ENCODE data around the gene NSMCE4A.
"Not testable (repeated sequence)": the region's sequence is repeated elsewhere in the genome, so short reads cannot be mapped to it uniquely, and the experiment has no call there.

The NSMCE4A gene, protein sequence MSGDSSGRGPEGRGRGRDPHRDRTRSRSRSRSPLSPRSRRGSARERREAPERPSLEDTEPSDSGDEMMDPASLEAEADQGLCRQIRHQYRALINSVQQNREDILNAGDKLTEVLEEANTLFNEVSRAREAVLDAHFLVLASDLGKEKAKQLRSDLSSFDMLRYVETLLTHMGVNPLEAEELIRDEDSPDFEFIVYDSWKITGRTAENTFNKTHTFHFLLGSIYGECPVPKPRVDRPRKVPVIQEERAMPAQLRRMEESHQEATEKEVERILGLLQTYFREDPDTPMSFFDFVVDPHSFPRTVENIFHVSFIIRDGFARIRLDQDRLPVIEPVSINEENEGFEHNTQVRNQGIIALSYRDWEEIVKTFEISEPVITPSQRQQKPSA

GRCh38 chr10:121974535-121975294 lies at the start of gene NSMCE4A:
Gene NSMCE4A, minus strand, starts transcription at chr10:121975217. Its CDS starts 52 bp downstream, at chr10:121975165.
- DNase-seq = peak; percentile 84
- peak; percentile 87 for ATAC-seq

DNA sequence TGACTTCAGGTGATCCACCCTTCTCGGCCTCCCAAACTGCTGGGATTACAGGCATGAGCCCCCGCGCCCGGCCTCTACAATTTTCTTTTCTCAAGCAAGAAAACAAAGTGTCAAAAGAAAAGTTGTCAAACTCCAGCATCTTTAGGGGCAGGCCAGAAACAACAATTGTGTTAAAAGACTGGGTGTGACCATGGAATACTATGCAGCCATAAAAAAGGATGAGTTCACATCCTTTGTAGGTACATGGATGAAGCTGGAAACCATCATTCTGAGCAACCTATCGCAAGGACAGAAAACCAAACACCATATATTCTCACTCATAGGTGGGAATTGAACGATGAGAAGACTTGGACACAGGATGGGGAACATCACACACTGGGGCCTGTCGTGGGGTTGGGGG lies 48.2 kb upstream of the NSMCE4A start:
- DNase-seq, ATAC-seq: not testable (repeated sequence)

- DNase-seq (no peak), ATAC-seq (no peak)
Observed at GRCh38 chr10:122022276-122022675, 47.3 kb upstream of the NSMCE4A start.

GRCh38 chr10:122021828-122022227 lies 46.8 kb upstream of the NSMCE4A start:
- ATAC-seq = no peak
- DNase-seq = no peak

DNA sequence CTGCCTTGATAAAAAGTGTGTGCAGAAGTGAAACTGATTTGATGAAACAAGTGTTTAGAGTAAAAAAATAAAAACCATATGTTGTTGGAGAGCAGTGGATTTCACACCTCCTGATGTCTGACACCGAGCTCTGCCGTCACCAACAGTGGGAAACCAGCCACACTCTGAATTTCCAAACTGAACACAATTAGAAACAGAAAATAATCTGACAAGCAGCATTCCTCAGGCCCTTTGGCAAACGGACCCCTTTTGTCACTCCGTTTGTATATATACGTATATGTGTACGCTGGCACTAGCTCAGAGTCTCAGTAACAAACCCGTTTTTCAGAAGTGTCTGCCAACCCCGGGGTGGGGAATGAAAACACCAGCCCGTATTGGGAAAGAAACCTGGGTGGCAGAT lies 46.4 kb upstream of the NSMCE4A start:
- no peak for DNase-seq
- ATAC-seq = no peak

- ATAC-seq (no peak), DNase-seq (no peak)
Observed at GRCh38 chr10:122020226-122020625, 45.2 kb upstream of the NSMCE4A start.

- DNase-seq (no peak), ATAC-seq (no peak)
Observed at GRCh38 chr10:122019414-122019975, 44.5 kb upstream of the NSMCE4A start.

DNA sequence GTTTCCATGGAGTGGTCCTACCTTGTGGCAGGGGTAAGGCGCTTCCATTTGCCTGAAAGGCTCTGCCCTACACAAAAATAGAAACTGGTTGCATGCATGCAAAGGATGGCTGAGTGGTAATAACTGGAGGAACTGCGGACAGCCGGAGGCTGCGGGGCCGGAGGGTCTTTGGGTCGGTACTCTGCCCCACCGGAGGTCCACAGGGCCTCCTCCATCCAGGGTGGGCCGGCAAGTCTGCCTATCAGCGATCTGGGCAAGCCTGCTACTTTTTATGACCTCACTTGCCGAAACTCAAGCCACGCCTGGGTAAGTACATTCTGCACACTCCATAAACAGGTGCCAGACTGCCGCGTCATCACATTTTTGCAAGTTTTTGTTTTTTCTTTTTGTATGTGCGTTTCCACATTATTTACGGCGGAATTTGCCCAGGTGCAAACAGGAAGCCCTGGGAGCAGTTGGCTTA lies 44.0 kb upstream of the NSMCE4A start:
- DNase-seq (no peak), ATAC-seq (no peak)

- no peak for ATAC-seq
- DNase-seq = no peak
Observed at GRCh38 chr10:122018491-122018890, 43.5 kb upstream of the NSMCE4A start.

DNA sequence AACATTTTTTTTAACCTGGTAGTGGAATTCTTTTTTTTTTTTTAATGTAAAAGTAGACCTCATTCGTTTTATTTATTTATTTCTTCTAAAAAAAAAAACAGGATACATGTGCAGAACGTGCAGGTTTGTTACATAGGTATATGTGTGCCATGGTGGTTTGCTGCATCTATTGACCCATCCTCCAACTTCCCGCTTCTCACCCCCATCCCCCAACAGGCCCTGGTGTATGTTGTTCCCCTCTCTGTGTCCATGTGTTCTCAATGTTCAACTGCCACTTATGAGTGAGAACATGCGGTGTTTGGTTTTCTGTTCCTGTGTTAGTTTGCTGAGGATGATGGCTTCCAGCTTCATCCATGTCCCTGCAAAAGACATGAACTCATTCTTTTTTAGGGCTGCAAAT lies 42.9 kb upstream of the NSMCE4A start:
- ATAC-seq, DNase-seq: not testable (repeated sequence)

DNA sequence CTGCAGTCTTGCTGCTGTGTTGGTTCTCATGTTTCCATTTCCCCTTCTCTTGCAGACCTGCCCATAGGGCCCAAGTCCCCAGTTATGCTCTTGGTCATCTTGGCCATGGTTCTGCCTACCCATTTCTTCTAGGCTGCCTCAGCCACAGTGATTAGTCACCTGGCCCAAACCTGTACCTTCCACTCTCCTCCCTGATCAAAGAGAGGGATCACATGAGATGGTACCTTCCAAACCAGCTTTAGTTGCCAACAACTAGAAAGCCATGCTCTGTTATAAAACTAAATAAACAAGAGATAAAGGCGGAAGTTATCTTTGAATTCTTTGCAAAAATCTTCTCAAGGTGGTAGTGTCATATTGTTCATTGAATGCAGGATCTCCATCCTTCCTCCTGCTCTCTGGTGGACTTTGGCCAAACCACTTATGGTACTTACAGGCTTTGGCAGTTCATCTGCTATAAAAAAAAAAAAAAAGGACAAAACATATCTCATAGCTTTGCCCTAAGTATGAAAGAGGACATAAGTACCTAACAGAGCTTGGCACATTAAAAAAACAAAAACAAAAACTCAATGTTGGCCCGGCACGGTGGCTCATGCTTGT lies 39.7 kb upstream of the NSMCE4A start:
- ATAC-seq (no peak), DNase-seq (no peak)

DNA sequence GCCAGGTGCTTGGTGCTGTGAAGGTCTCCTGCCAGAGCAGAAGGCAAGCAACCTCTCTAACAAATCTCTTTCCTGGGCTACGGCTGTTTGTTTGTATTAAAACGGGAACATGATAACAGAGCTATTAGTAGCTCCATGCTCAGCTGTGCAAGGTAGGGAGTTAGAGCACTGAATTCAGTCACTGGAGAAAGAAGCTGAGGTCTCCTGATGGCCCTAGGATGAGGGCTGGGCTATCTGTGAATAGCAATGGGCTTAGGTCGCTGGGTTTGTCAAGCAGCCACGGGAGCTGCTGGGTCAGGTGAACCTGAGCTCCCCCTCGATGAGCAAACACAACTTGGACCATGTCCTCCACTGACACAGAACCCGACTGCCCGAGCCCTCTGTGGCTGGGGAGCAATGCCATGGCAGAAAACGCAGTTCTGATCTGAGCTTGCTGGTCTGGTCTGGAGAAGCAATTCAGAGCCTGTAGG lies 38.3 kb upstream of the NSMCE4A start:
- ATAC-seq = no peak

DNA sequence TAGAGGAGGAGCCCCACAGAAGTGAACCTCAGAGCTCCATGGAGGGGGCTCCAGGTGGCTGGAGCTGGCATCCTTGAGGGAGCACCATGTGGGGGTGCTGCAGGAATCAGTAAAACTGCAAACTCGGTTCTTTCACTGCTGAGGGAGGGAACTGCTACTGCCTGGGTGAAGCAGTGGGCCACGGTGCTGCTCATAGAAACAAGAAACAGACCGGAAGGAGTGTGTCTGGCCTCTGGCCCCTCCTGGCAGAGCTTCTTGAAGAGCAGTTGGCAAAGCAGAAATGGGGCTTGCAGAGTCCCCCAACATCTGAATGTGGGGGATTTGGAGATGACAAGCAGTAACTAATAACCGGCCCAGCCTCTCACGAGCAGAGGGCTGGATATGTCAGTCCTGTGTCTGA lies 37.7 kb upstream of the NSMCE4A start:
- no peak for ATAC-seq
- DNase-seq = no peak

More for the DNA sequence above, 38.3 kb upstream of the NSMCE4A start:
- no peak for DNase-seq

DNA sequence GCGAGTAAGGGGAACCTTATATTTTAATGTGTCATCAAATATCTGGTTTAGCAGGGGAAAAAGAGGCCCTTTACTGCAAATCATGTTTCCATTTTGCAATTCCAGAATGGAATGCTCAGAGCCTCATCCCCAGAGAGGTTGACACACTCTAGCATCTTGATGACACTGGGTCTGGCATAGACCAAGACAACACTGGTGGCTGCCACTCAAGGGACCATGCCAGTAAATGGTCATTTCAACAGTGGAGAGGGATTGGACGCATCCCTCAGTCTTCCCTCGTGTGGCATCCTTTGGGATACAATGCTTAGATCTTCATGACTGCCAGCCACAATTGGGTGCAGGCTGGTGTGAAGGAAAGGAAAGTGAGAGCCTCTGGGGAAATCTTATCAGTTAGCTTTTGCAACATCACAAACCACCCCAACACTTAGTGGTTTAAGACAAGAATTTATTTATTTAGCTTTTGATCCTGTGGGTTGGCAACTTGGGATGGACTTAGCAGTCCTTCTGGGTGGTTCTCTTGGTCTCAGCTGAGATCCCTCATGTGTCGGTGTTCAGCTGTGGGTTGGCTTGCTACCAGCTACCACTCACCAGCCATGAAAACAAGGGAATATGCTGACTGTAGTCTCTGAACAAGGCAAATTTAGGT lies 35.5 kb upstream of the NSMCE4A start:
- DNase-seq (no peak), ATAC-seq (no peak)

DNA sequence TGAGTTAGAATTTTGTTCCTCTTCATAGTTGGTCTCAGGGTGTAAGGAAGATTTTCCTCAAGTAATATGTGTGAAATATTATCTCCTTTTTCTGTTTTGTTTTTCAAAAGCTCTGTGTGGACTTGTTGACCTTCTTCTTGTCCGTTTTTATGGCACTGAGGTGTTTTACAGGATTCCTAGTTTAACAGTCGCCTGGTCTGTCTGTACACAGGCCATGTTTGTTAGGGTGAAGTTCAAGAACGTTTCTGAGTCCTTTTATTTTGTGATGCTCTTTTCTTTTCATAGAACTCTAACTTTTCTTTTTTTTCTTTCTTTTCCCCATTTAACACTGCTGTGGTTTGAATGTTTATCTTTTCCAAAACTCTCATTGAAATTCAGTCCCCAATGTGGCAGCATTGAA lies 32.4 kb upstream of the NSMCE4A start:
- DNase-seq (no peak), ATAC-seq (no peak)

DNA sequence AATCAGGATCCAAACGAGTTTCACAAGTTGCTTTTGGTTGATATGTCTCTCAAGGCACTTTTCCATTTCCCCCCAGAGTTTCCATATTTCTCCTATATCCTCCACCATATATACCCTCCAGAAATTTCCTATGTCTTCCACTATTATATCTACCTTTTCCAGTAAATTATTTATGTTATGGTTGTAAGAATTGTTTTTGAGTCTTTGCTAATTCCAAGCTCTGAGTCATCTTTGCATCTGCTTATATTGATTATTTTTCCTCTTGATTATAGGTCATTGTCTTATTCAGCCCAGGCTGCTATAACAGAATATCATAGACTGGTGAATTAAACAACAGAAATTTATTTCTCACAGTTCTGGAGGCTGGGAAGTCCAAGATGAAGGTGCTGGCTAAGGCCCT lies 26.7 kb upstream of the NSMCE4A start:
- ATAC-seq (no peak), DNase-seq (no peak)

DNA sequence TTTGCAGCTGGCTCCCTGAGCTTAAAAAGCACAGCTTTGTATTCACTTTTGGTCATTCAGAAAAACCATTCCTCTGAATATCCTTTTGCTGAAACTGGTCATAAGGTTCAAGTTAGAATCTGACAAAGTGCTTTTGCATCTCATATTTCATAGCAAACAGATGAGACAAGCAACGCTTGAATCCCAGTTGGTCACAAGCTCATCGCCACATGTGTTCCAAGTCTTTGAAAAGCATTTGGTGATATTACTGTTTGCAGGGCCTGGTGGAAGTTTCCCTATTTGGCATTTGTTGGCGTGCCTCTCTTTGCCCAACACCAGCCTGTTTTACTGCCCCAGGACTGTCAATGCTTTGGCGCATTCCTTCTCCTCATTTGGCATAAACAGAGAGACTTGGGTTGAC lies 24.3 kb upstream of the NSMCE4A start:
- DNase-seq (no peak), ATAC-seq (no peak)

DNA sequence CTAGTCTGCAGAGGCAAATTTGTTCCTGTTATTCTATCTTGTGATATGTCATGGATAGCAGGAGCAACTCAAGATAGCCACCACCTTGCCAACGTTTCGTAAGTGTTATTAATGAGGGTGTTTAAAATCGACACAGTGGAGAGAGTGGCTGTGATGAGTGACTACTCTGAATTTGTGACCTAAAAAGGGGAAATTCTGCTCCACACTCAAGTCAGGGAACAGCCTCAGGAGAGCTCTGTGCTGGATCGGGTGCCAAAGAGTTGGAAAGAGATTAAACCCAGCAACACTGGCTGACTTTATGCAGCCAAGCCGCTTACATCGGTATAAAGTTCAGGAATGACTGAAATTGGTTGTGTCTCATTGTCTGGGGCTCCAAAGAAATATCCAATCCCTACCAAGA lies 23.4 kb upstream of the NSMCE4A start:
- ATAC-seq (no peak), DNase-seq (no peak)

DNA sequence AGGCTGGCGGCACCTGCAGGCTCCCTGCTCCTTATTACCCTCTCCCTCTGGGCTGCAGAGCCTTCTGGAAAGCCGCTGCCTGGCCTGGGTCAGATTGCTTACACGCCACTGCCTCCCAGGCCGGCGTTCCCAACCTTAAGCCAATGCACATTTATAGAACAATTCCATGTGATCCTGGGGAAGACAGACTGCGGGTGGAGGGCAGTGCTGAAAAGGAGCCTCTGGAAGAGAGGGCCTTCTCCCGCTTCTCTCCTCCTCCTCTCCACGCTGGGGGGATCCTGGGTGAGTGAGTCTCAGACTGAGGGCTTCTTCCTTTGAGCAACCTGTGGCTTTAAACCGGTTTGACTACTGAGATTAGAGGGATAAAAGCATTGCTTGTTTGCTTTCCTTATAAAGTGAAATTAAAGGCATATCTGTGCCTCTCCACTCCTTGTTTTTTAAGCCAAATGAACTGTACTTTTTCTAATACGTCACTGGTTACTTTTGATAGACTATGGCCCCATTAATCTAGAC lies 19.5 kb upstream of the NSMCE4A start:
- DNase-seq (no peak), ATAC-seq (no peak)

DNA sequence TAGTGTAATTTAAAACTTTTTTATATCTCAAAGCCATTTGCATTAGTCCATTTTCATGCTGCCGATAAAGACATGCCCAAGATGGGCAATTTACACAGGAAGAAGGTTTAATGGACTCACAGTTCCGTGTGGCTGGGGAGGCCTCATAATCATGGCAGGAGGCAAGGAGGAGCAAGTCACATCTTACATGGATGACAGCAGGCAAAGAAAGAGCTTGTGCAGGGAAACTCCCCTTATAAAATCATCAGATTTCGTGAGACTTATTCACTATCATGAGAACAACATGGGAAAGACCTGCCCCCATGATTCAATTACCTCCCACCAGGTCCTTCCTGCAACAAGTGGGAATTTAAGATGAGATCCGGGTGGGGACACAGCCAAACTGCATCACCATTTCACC lies 16.7 kb upstream of the NSMCE4A start:
- not testable (repeated sequence) for ATAC-seq, DNase-seq

- DNase-seq (no peak), ATAC-seq (no peak)
Observed at GRCh38 chr10:121990015-121990677, 15.1 kb upstream of the NSMCE4A start.

All from stimulated activated naive CD8-positive, alpha-beta T cell treated with anti-CD3 and anti-CD28 coated beads, Interleukin-15, Interleukin-2, amounts not matched to agents 100 U/mL and 50 U/mL, for 24 hours (primary cell).